ENCODE measurements around the gene EXOC4. TPM values are rescaled to one million over a fixed set of nuclear protein-coding genes. Genes with fewer than 3 reads are reported as not detected.

The EXOC4 gene
- total RNA-seq, 4 donors from 2014 or later, result 59.2 to 88.7 (median 71.6) TPM

GRCh38 chr7:133804127-133804526, 551.2 kb downstream of the EXOC4 start:
- no peak for TF ChIP-seq CTCF (IDR thresholded peaks at IDR 0.05)
- DNase-seq (ENCODE audit: low spot score) (no peak), ATAC-seq (ENCODE audit: low FRiP score) (no peak)

GRCh38 chr7:133805426-133805825, 552.5 kb downstream of the EXOC4 start:
- ATAC-seq (ENCODE audit: low FRiP score), result no peak
- no peak for TF ChIP-seq CTCF (IDR thresholded peaks at IDR 0.05)
- no peak for DNase-seq (ENCODE audit: low spot score)

GRCh38 chr7:133807624-133808492, 555.0 kb downstream of the EXOC4 start:
- TF ChIP-seq CTCF (IDR thresholded peaks at IDR 0.05), result no peak
- no peak for ATAC-seq (ENCODE audit: low FRiP score)
- DNase-seq (ENCODE audit: low spot score), result no peak

- TF ChIP-seq CTCF (IDR thresholded peaks at IDR 0.05), result no peak
- no peak for ATAC-seq (ENCODE audit: low FRiP score)
- no peak for DNase-seq (ENCODE audit: low spot score)
Measured at GRCh38 chr7:133808493-133808866, 555.6 kb downstream of the EXOC4 start.

GRCh38 chr7:133812877-133813276, 560.0 kb downstream of the EXOC4 start:
- no peak for TF ChIP-seq CTCF (IDR thresholded peaks at IDR 0.05)
- DNase-seq (ENCODE audit: low spot score) (no peak), ATAC-seq (ENCODE audit: low FRiP score) (no peak)

- ATAC-seq (ENCODE audit: low FRiP score), result no peak
- TF ChIP-seq CTCF (IDR thresholded peaks at IDR 0.05), result no peak
- DNase-seq (ENCODE audit: low spot score), result no peak
Measured at GRCh38 chr7:133815611-133816210, 562.8 kb downstream of the EXOC4 start.

GRCh38 chr7:133819695-133820094, 566.8 kb downstream of the EXOC4 start:
- ATAC-seq (ENCODE audit: low FRiP score) (no peak), DNase-seq (ENCODE audit: low spot score) (no peak)
- TF ChIP-seq CTCF (IDR thresholded peaks at IDR 0.05), result no peak

Measured in omental fat pad (tissue), 4 donors.